ENCODE measurements around the gene ARMC2.

- TF ChIP-seq POLR2A (IDR thresholded peaks at IDR 0.05) (no peak), CTCF (IDR thresholded peaks at IDR 0.05) (no peak), EP300 (IDR thresholded peaks at IDR 0.05) (no peak)
Measured at GRCh38 chr6:108897371-108897770, 49.1 kb downstream of the ARMC2 start.

Measured in tibial nerve (tissue), 4 donors.